C4-2B (cell line): ENCODE results near the gene TMEM121.

Experiments used
- CTCF ChIP-seq: fragments of 450-650 bp; conservative IDR thresholded peaks from 2 replicates; pipeline ENCODE4 v1.5.1; 2017; ENCODE audit warnings: mild to moderate bottlenecking
- ZFX ChIP-seq: fragments of 450-650 bp; IDR thresholded peaks from 2 replicates; pipeline ENCODE4 v1.6.1; 2017

GRCh38 chr14:105492031-105492970, 34.1 kb upstream of the TMEM121 start:
- no peak for TF ChIP-seq CTCF
- no peak for TF ChIP-seq ZFX
